HG02759 (cell line): ENCODE measurements around the gene MMRN1.

Experiments
- ATAC-seq: cut with Tn5 transposase; IDR thresholded peaks from one replicate; pipeline ENCODE4 v1.9.1; 2021; ENCODE audit warnings: mild to moderate bottlenecking, moderate library complexity; ENCODE audit not compliant: unreplicated experiment

The MMRN1 gene

GRCh38 chr4:89894649-89895550 lies at the start of gene MMRN1:
MMRN1 (plus strand) TSS chr4:89894854; CDS start chr4:89894972, 118 bp downstream.
- peak; percentile 57 for ATAC-seq

GRCh38 chr4:89847571-89848325 lies 46.9 kb upstream of the MMRN1 start:
- no peak for ATAC-seq

GRCh38 chr4:89855236-89855635 lies 39.4 kb upstream of the MMRN1 start:
- ATAC-seq = no peak

GRCh38 chr4:89860971-89861370 lies 33.7 kb upstream of the MMRN1 start:
- no peak for ATAC-seq

GRCh38 chr4:89863533-89863932 lies 31.1 kb upstream of the MMRN1 start:
- no peak for ATAC-seq

- no peak for ATAC-seq
Observed at GRCh38 chr4:89868276-89868675, 26.4 kb upstream of the MMRN1 start.

GRCh38 chr4:89868999-89869589 lies 25.6 kb upstream of the MMRN1 start:
- no peak for ATAC-seq

GRCh38 chr4:89871211-89871610 lies 23.4 kb upstream of the MMRN1 start:
- no peak for ATAC-seq

- ATAC-seq = no peak
Observed at GRCh38 chr4:89876548-89876947, 18.1 kb upstream of the MMRN1 start.

- ATAC-seq = no peak
Observed at GRCh38 chr4:89878611-89879010, 16.0 kb upstream of the MMRN1 start.

GRCh38 chr4:89879215-89879614 lies 15.4 kb upstream of the MMRN1 start:
- no peak for ATAC-seq

GRCh38 chr4:89889289-89889688 lies 5.4 kb upstream of the MMRN1 start:
- ATAC-seq = no peak

GRCh38 chr4:89897867-89898266 lies 3.2 kb downstream of the MMRN1 start:
- ATAC-seq = no peak

GRCh38 chr4:89898304-89898716 lies 3.7 kb downstream of the MMRN1 start:
- no peak for ATAC-seq

GRCh38 chr4:89899152-89899551 lies 4.5 kb downstream of the MMRN1 start:
- no peak for ATAC-seq

GRCh38 chr4:89899854-89900253 lies 5.2 kb downstream of the MMRN1 start:
- no peak for ATAC-seq

- ATAC-seq = peak; percentile 89
Observed at GRCh38 chr4:89901808-89902431, 7.3 kb downstream of the MMRN1 start.

- ATAC-seq = no peak
Observed at GRCh38 chr4:89904524-89904923, 9.9 kb downstream of the MMRN1 start.

- ATAC-seq = no peak
Observed at GRCh38 chr4:89906316-89906715, 11.7 kb downstream of the MMRN1 start.

GRCh38 chr4:89906777-89907521 lies 12.3 kb downstream of the MMRN1 start:
- no peak for ATAC-seq
